Activated CD4-positive, alpha-beta T cell treated with anti-CD3 and anti-CD28 coated beads for 1 hour (primary cell): ENCODE results near the gene RGL2.
"Not testable (repeated sequence)": the region's sequence is repeated elsewhere in the genome, so short reads cannot be mapped to it uniquely, and the experiment has no call there.

Experiments used
- DNase-seq: peaks from one replicate; pipeline ENCODE4 v3.0.0-alpha.2; 2020

The RGL2 gene

DNA sequence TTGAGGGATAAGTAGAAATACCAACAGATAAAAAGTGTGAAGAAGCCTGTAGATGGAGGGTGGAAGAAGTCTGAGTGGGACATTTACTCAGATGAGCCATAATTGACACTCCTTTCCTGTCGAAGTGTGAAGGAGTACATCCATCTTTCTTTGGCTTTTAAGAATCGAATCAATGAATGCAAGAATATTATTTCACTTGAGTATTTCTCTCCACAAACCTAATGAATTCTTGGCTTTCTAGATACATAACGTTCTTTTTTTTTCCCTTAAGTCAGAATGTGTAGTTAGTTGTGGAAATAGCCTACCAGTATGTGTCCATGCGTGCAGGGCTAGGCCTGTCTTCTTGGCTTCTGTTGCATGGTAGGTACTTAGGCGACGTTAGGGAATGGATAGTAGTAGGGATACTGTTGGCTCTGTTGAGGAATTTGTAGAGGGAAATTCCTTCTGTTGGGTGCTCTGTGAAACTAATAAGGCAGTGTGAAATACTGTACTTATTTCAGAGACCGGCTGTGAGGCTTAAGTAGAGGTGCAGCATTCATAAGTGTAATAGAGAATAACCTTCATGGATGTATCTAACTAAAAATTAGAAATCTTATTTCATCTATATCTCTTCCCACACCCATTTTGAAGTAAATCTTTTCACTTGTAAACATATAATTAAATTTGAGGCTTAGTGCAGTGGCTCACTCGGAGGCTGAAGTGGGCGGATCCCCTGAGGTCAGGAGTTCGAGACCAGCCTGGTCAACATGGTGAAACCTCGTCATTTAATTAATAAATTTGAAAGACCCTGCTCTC, 25.4 kb downstream of the RGL2 start:
- no peak for DNase-seq

DNA sequence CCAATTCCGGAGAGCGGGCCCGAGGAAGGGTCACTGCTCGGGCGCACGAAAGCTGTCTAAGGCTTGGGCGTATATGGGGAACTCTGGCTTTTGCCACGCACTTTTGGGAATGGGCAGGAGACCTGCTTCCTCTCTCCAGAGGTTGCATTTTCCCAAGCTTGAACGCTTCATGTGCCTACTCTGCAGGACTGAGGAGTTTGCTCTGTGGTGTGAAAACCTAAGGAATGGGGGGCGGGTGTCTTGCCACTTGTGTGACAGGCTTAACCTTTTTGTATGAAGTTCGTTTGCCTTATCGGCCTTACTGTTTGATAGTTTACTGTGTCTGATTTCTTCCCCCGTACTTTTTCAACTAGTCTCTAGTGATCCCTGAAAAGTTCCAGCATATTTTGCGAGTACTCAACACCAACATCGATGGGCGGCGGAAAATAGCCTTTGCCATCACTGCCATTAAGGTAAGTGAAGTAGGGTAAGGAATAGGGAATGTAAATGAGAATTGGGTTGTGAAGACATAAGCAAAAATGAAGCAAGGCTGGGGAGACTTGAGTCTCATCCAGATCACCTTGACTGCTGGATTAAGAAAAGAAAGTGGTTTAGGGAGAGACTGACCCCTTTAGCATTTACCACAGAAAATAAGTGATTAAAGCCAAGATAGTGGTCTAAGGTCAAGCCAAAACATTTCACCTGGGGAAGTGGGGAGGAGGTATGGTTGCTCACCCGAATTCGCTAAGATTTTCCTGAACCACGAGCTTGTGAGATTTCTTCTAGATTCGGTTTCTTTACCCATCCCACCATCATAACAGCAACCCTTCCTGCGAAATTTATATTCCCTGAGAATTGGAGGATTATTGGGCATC, 26.2 kb downstream of the RGL2 start:
- DNase-seq = no peak

DNA sequence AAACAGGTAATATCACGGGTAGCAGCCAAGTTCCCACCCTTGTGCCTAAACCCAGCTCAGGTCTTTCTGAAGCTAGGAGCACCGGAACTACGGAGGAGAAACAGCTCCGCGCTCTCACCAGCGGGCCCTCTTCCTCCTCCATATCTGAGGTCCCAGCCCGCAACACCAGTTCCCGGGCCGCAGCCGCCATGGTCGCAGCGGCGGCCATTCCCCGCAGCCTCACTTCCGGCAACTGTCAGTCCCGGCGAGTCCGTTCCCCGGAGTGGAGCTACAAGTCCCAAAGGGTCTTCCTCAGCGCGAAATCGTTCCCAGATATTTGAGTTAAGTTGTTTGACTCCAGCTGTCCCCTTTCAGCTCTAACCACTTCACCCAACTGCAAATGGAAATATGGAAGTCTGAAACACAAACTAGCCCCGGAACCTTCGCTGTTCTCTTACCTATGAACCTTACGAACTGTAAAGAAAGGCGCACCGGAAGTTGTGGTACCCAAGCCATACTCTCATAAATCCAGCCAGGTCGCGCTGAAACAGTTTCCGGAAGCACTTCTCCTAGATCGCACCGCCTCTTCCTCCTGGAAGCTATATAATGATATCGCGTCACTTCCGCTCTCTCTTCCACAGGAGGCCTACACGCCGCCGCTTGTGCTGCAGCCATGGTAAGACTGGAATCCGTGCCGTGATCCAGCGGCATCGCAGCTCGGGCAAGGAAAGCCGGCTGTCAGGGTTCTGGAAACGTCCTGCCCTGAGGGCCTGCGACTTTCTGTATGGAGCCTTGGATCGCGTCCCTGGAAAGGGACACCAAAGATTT, 27.1 kb downstream of the RGL2 start, which contains the start of the genes RPS18 and VPS52:
RPS18 (plus strand) TSS at position 608 of the 807 bp plus-strand sequence; CDS start at position 653, 45 bp downstream.
VPS52 (minus strand) TSS at position 409 of the 807 bp plus-strand sequence; CDS start at position 208, 201 bp downstream.
- DNase-seq = peak; percentile 86

GRCh38 chr6:33271117-33271467, 27.6 kb downstream of the RGL2 start:
- DNase-seq = no peak

DNA sequence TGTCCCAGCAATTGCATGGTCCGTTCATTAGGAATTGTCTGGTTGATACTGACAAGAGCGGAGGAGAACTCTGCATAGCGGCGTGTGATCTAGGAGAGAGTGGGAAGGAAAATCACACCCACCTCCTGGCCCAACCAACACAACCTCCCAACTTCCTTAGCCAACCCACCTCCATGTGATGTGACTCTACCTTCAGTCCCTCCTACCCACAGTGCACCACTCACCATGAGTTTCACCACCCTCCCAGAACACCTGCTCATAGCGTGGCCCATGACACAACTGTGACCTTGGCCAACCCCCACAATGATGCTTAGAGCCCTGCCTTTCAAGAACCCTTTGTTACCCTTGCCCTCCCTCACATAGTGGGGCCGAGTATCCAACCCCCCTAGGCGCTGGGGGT, 34.7 kb downstream of the RGL2 start:
- no peak for DNase-seq

DNA sequence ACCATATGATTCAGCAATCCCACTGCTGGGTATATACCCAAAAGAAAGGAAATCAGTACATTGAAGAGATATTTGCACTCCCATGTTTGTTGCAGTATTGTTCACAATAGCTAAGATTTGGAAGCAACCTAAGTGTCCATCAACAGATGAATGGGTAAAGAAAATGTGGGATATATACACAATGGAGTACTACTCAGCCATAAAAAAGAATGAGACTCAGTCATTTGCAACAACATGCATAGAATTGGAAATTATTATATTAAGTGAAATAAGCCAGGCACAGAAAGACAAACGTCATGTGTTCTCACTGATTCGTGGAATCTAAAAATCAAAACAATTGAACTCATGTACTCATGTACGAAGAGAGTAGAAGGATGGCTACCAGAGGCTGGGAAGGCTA, 36.3 kb downstream of the RGL2 start:
- DNase-seq = not testable (repeated sequence)

DNA sequence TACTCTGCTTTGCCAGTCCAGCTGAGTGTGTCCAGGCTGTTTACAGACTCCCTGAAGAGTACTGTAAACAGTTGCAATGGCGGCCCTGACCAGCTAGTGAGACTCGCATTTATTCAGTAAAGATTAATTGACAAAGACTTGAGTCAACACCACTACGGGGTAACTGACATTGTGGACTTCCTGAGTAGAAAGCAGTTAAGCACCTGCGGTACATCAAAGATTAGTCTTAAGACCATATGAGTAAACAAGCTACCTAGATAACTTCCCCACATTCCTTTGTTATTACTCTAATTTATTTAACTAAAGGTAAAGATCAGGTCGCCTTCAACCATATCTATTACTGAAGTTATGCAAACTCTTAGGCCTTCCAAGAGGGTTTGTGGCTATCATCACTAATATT, 39.7 kb downstream of the RGL2 start:
- DNase-seq = no peak

- DNase-seq = no peak
Measured at GRCh38 chr6:33254591-33254990, 44.2 kb downstream of the RGL2 start.

DNA sequence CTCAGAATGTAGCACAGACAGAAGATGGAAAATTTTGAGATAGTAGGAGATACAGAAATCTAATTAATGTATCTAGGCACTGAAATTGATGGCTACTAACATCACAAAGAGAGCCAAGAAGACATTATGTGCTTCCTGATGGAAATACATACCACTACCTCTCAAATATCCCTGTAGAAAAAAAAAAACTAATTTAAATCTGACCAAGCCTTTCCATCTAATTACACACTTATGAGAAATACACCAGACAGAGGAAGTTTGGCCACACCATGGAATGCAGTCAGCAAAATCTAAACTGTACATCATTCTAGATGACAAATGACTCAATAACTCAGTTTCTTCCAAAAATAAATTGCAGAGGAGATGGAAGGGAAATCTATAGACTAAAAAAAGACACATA, 46.0 kb downstream of the RGL2 start:
- DNase-seq = no peak

DNA sequence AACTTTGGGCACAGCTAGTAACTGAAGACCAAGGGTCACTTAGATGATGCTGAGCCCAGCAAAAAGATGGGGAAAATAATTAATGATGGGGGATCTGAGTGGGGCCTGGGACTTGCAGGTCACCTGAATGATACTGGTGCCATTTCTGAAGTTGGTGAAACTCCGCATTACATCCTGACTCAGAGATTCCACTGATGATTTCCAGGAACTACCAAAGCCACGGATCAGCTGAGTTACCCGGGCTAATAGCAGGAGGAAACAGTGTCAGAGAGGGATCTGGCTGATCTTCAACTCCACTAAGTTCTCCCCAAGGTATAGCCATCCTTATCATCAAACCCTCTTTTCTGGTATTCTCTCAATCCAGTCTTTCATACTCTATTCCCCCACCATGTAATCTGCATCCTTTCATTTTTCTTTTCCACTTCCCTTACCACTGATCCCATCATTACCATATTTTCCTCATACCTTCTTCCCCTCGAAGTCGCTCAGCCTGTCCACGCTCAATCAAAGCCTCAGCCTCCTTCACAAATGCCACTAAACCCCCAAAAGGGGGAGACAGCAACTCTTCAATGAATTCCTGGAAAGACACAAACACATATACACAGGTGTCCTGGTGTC, 47.2 kb downstream of the RGL2 start:
- DNase-seq = no peak

DNA sequence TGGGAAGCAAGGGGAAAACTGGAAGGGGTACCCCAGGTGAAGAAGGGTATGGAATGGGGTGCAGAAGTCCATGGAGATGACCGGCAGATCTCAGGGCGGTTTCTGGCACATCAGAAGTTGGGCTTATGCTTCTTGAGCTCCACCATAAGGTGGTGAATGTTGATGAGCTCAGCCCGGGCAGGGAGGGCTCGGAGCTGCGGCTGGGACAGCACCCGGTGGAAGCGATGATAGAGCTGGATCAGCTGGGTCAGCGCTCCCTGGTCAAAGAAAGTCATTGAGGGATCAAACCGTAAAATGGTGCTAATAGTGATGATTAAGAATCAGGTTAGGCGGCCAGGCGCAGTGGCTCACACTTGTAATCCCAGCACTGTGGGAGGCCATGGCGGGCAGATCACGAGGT, 48.0 kb downstream of the RGL2 start:
- no peak for DNase-seq

DNA sequence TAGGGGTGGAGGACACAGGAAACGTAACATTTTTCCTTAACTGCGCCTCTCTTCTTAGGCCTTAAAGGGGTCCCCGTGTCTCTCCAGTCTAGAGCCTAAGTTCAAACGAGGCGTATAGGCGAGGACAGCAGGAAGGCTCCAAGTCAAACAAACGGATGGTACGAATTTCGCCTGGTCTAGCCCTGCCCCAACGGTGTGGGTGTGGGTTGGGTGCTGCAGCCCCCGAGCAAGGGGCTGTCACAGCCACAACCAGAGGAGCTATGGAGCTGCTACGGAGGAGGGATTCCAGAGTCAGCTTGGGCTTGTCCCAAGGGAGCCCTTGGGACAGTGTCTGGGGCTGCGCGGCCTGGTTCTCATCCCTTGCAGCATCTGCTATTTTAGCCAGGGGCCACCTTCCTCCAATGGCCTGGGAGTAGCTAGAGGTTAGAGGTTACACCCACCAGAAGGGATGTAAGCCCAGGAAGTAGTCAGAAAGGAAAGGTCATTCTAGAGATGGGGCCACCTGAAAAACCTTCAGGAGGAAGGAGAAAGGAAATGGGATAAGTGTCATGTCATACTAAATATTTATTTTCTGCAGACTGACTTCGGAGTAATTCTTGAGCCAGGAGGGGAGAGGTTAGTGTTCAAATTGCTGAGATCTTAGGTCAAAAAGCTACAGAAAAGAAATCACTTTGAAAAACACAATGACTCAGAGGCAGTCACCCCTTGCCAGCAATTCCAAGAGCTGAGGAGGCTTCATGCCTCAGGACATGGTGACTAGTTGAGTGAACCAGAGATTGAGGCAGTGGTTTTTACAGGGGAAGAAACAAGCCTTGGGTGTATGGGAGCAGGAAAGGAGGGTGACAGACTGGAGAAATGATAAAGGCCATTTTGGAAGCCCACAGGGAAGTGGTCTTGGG, 48.8 kb downstream of the RGL2 start:
- DNase-seq = no peak

- peak; percentile 89 for DNase-seq
Measured at GRCh38 chr6:33248932-33249731, 49.6 kb downstream of the RGL2 start.

GRCh38 chr6:33248643-33248931, 50.2 kb downstream of the RGL2 start:
- DNase-seq = no peak

DNA sequence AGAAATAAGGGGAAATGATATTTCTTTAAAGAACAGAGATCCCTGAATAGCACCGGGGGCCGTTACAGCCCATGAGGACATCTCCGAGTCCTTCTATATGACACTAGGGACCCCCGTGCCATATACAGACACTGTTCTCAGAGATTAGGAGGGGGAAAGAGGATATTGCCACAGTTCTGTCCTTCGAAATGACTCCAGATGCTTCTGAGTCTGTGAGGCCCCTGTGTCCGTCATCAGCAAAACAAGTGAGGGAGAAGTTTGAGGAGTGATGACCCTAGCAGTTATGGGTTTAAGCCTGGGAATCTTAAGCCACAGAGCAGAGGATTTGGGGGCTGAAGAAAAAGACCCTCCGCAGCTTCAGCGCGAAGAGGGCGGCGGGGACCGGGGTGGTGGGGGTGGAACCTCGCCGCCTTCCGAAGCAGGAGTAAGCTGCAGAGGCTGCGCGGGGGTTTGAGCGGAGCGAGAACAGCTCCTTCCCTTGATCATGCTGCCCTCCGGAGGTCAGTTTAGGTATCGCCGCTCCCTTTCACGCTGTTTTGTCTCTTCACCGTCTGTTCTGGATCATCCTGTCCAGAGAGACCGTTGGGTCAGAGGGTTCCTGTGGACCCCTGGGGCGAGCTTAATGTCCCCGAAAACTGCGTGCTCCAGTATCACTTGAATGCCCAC, 50.6 kb downstream of the RGL2 start:
- DNase-seq = peak; percentile 85

DNA sequence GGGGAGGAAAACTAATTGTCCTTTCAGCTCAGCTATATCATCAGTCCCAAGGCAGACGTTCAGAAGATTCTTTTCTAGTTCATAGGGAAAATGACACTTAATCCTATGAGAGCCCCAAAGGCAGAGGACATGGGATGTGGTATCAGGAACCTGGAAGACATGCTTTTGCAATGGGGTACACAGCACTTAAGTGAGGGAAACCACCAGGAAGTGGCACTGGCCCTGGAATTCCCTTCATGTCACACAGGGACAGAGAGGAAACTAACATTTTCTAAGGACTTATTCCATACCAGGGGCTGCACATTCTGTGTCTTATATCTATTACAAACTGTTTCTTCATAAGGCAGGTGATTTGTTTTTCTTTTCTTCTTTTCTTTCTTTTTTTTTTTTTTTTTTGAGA, 55.3 kb downstream of the RGL2 start:
- no peak for DNase-seq

GRCh38 chr6:33241968-33242367, 56.8 kb downstream of the RGL2 start:
- DNase-seq = no peak
